ENCODE data around the gene CRABP2.

- TF ChIP-seq, protein P1, sequence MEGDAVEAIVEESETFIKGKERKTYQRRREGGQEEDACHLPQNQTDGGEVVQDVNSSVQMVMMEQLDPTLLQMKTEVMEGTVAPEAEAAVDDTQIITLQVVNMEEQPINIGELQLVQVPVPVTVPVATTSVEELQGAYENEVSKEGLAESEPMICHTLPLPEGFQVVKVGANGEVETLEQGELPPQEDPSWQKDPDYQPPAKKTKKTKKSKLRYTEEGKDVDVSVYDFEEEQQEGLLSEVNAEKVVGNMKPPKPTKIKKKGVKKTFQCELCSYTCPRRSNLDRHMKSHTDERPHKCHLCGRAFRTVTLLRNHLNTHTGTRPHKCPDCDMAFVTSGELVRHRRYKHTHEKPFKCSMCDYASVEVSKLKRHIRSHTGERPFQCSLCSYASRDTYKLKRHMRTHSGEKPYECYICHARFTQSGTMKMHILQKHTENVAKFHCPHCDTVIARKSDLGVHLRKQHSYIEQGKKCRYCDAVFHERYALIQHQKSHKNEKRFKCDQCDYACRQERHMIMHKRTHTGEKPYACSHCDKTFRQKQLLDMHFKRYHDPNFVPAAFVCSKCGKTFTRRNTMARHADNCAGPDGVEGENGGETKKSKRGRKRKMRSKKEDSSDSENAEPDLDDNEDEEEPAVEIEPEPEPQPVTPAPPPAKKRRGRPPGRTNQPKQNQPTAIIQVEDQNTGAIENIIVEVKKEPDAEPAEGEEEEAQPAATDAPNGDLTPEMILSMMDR (IDR thresholded peaks at IDR 0.05; ENCODE audit: low read length), result no peak
- TF ChIP-seq EZH2phosphoT487 (IDR thresholded peaks at IDR 0.05; ENCODE audit: low read length) (no peak; the same call in 1 of the 2 replicates), EZH2 (optimal IDR thresholded peaks at IDR 0.05; ENCODE audit: low read depth, low read length) (peak; percentile 80)
Measured at GRCh38 chr1:156691665-156692440, 13.5 kb downstream of the CRABP2 start.

Data from MM.1S (cell line).